Measurements from ENCODE around the gene TRIM40.

TRIM40 gene

DNA sequence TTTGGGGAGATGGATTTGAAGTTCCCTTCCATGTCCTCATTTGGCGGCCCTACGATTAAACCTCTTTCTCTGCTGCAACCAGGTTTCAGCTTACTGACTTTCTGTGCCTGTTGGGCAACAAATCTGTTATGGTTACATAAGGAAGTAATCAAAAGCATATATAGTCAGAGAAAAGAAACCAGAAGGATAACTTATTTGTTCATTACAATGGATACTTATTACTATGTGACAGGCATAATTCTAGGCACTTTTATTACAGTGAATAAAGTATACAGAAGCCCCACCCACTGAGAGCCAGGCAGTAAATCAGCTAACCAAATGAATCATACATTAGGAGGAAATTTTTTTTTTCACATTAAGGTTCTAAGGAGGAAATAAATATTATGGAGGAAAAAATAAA, 13.4 kb upstream of the TRIM40 start:
- no peak for TF ChIP-seq CREB1 (IDR thresholded peaks at IDR 0.05; ENCODE audit: low read depth)
- no peak for TF ChIP-seq CEBPB (IDR thresholded peaks at IDR 0.05)
- no peak for TF ChIP-seq NFIC (IDR thresholded peaks at IDR 0.05)
- no peak for TF ChIP-seq ZBTB7A (IDR thresholded peaks at IDR 0.05; ENCODE audit: low read depth)
- TF ChIP-seq, protein P1, sequence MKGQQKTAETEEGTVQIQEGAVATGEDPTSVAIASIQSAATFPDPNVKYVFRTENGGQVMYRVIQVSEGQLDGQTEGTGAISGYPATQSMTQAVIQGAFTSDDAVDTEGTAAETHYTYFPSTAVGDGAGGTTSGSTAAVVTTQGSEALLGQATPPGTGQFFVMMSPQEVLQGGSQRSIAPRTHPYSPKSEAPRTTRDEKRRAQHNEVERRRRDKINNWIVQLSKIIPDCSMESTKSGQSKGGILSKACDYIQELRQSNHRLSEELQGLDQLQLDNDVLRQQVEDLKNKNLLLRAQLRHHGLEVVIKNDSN (IDR thresholded peaks at IDR 0.05), result no peak
- TF ChIP-seq TEAD4 (IDR thresholded peaks at IDR 0.05), result no peak
- no peak for TF ChIP-seq RAD21 (IDR thresholded peaks at IDR 0.05; ENCODE audit: low read depth)
- no peak for TF ChIP-seq TCF12 (IDR thresholded peaks at IDR 0.05; ENCODE audit: low read depth)
- no peak for TF ChIP-seq TAF1 (IDR thresholded peaks at IDR 0.05; ENCODE audit: low read depth)

DNA sequence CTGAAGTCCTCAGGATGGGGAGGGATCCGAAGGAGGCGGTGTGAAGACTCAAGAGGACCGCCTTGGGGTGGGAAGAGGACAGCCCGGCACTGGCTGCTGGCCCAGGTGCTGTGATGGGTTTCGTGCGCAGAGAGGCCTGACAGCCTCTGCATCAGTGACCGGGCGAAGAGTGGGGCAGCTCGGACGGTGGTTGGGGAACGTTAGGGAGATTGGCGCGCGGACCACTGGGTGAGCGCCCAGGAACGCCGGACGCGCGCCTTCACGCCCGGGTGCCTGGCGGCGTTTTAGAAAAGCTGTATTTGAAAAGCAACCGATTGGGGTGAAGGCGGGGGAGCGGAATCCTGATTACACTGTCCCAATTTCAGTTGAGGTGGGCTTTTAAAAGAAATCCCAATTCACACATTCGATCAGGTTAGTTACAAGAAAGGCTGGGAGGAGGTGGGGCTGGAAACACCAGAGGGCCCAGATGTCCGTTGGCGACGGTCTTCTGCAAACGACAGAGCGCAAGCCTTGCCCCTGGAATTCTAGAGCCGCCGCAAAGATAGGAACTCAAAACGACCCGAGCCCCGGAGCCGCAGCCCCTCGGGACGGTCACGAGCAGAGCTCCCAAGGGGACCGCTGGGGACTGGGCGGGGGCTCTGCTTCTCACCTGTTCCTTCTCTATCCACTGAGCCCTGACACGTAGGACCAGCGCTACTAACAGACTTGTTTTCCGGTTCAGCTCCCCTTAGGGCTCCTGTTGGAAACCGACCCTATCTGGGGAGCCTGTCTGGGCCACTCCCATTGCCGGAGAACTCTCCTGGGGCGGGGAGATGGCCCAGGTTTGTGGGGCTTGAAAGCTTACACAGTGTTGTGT, 8.5 kb upstream of the TRIM40 start:
- TF ChIP-seq TEAD4 (IDR thresholded peaks at IDR 0.05) (no peak), TAF1 (IDR thresholded peaks at IDR 0.05; ENCODE audit: low read depth) (no peak), EP300 (IDR thresholded peaks at IDR 0.05; ENCODE audit: borderline replicate concordance) (no peak), EGR1 (IDR thresholded peaks at IDR 0.05) (no peak), CEBPB (IDR thresholded peaks at IDR 0.05) (no peak), TCF12 (IDR thresholded peaks at IDR 0.05; ENCODE audit: low read depth) (no peak), ZBTB7A (IDR thresholded peaks at IDR 0.05; ENCODE audit: low read depth) (no peak), FOXM1 (IDR thresholded peaks at IDR 0.05; ENCODE audit: borderline replicate concordance, low read depth) (no peak), YY1 (IDR thresholded peaks at IDR 0.05; ENCODE audit: low read depth) (no peak), CREB1 (IDR thresholded peaks at IDR 0.05; ENCODE audit: low read depth) (no peak), RAD21 (IDR thresholded peaks at IDR 0.05; ENCODE audit: low read depth) (no peak), NFIC (IDR thresholded peaks at IDR 0.05) (no peak)
- TF ChIP-seq, protein P2, sequence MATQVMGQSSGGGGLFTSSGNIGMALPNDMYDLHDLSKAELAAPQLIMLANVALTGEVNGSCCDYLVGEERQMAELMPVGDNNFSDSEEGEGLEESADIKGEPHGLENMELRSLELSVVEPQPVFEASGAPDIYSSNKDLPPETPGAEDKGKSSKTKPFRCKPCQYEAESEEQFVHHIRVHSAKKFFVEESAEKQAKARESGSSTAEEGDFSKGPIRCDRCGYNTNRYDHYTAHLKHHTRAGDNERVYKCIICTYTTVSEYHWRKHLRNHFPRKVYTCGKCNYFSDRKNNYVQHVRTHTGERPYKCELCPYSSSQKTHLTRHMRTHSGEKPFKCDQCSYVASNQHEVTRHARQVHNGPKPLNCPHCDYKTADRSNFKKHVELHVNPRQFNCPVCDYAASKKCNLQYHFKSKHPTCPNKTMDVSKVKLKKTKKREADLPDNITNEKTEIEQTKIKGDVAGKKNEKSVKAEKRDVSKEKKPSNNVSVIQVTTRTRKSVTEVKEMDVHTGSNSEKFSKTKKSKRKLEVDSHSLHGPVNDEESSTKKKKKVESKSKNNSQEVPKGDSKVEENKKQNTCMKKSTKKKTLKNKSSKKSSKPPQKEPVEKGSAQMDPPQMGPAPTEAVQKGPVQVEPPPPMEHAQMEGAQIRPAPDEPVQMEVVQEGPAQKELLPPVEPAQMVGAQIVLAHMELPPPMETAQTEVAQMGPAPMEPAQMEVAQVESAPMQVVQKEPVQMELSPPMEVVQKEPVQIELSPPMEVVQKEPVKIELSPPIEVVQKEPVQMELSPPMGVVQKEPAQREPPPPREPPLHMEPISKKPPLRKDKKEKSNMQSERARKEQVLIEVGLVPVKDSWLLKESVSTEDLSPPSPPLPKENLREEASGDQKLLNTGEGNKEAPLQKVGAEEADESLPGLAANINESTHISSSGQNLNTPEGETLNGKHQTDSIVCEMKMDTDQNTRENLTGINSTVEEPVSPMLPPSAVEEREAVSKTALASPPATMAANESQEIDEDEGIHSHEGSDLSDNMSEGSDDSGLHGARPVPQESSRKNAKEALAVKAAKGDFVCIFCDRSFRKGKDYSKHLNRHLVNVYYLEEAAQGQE (IDR thresholded peaks at IDR 0.05; ENCODE audit: low read depth), result no peak
- TF ChIP-seq, protein P3, sequence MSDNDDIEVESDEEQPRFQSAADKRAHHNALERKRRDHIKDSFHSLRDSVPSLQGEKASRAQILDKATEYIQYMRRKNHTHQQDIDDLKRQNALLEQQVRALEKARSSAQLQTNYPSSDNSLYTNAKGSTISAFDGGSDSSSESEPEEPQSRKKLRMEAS (IDR thresholded peaks at IDR 0.05), result no peak
- TF ChIP-seq, protein P1 (IDR thresholded peaks at IDR 0.05), result no peak

DNA sequence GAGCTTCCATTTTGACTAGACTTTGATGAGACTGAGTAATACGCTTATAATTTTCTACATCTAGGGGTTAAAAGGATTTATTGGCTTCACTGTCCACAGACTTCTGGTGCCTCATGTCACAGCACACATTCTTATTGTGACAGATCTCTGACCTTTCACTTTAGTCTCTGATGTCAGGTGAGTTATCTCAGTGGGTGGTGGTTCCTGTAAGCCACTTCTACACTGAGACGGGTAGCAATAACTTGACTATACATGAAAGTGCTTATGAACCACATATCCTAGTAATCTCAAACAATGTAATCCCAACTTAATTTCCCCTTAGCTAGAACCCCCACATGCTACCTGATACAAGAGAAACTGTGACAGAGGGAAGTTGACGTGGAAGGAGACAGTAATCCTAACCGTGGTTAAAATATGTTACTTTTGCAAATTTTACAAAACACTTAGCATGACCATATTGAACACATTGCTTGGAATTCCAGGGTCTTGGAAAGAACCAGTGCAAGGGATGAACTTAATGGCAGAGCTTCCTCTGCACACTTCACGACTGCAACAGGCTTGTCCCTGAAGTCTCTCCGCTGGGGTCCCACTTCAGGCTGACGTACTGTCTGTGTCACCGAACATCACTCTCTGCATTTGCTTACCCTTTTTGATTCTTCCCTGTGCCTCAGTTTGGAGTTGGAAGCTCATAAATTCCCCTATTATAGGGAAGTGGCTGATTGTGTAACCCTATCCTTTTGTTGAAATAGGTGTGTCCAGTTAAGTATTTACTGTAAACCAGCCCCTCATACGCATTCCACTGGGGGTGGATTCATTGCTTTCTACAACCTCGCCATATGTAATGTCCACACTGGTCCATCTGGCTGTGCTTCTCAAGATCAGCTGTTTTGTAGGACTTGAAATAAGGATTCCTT, 6.4 kb upstream of the TRIM40 start:
- no peak for TF ChIP-seq ZBTB7A (IDR thresholded peaks at IDR 0.05; ENCODE audit: low read depth)
- no peak for TF ChIP-seq YY1 (IDR thresholded peaks at IDR 0.05; ENCODE audit: low read depth)
- no peak for TF ChIP-seq TEAD4 (IDR thresholded peaks at IDR 0.05)
- no peak for TF ChIP-seq EP300 (IDR thresholded peaks at IDR 0.05; ENCODE audit: borderline replicate concordance)
- TF ChIP-seq TCF12 (IDR thresholded peaks at IDR 0.05; ENCODE audit: low read depth), result no peak
- no peak for TF ChIP-seq CEBPB (IDR thresholded peaks at IDR 0.05)
- TF ChIP-seq, protein P2 (IDR thresholded peaks at IDR 0.05; ENCODE audit: low read depth), result no peak
- no peak for TF ChIP-seq NFIC (IDR thresholded peaks at IDR 0.05)
- no peak for TF ChIP-seq CREB1 (IDR thresholded peaks at IDR 0.05; ENCODE audit: low read depth)
- TF ChIP-seq, protein P3 (IDR thresholded peaks at IDR 0.05), result no peak
- TF ChIP-seq, protein P1 (IDR thresholded peaks at IDR 0.05), result no peak
- TF ChIP-seq TAF1 (IDR thresholded peaks at IDR 0.05; ENCODE audit: low read depth), result no peak
- no peak for TF ChIP-seq RAD21 (IDR thresholded peaks at IDR 0.05; ENCODE audit: low read depth)

DNA sequence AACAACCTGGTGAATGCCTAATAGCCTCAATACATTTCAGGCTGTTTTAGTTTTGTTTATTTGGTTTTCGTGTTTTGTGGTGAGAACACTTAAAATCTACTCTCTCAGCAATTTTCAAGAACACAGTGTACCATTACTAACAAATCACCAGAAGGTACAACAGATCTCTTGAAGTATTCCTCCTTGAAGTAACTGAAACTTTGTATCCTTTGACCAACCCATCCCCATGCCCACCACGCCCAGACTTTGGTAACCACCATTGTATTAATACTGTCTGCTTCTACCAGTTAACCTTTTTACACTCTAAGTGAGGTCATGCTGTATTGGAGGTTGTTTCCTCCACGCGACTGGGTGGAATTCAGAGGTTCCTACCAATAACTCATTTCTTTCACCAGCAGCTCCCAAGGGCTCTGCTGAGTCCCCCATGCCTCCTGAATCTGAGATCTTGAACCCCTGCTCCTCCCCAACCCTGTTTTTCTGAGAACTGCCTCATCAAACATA, 5.7 kb upstream of the TRIM40 start:
- TF ChIP-seq YY1 (IDR thresholded peaks at IDR 0.05; ENCODE audit: low read depth) (no peak), EGR1 (IDR thresholded peaks at IDR 0.05) (no peak), NFIC (IDR thresholded peaks at IDR 0.05) (no peak), CREB1 (IDR thresholded peaks at IDR 0.05; ENCODE audit: low read depth) (no peak), TEAD4 (IDR thresholded peaks at IDR 0.05) (no peak), TCF12 (IDR thresholded peaks at IDR 0.05; ENCODE audit: low read depth) (no peak), RAD21 (IDR thresholded peaks at IDR 0.05; ENCODE audit: low read depth) (no peak), ZBTB7A (IDR thresholded peaks at IDR 0.05; ENCODE audit: low read depth) (no peak), FOXM1 (IDR thresholded peaks at IDR 0.05; ENCODE audit: borderline replicate concordance, low read depth) (no peak), CEBPB (IDR thresholded peaks at IDR 0.05) (no peak), EP300 (IDR thresholded peaks at IDR 0.05; ENCODE audit: borderline replicate concordance) (no peak), TAF1 (IDR thresholded peaks at IDR 0.05; ENCODE audit: low read depth) (no peak)
- TF ChIP-seq, protein P1 (IDR thresholded peaks at IDR 0.05), result no peak
- TF ChIP-seq, protein P2 (IDR thresholded peaks at IDR 0.05; ENCODE audit: low read depth), result no peak
- TF ChIP-seq, protein P3 (IDR thresholded peaks at IDR 0.05), result no peak
